ENCODE results near the gene EPHB4.
A peak's percentile ranks its signal among the peaks of the same experiment; 100 is the strongest.
"Not testable (repeated sequence)": the region's sequence is repeated elsewhere in the genome, so short reads cannot be mapped to it uniquely, and the experiment has no call there.

Gene EPHB4

GRCh38 chr7:100827330-100828226 lies at the start of gene EPHB4:
Gene EPHB4, minus strand, starts transcription at chr7:100827523. Its CDS starts 493 bp downstream, at chr7:100827030.
- DNase-seq (ENCODE audit: low spot score): no peak

DNA sequence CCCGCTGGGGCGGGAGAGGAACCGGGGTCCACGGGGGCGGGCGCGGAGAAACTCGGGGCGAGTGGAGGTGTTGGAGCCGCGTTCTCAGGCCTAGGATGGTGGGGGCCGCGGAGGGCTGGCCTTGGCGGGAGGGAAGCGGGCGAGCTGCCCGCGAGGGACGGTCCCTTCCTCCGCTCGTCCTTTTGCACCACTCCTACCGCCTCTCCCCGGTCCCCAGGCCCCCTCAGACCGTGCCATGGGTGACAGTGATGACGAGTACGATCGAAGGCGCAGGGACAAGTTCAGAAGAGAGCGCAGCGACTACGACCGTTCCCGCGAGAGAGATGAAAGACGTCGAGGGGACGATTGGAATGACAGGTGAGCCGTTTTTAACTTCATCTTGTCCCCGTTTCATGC lies 48.0 kb upstream of the EPHB4 start:
- no peak for DNase-seq (ENCODE audit: low spot score)

GRCh38 chr7:100874577-100875355 lies 47.4 kb upstream of the EPHB4 start, which contains the start of gene SRRT:
Gene SRRT, plus strand, starts transcription at chr7:100875103. Its CDS starts 488 bp downstream, at chr7:100875591.
- DNase-seq (ENCODE audit: low spot score): peak; percentile 99

DNA sequence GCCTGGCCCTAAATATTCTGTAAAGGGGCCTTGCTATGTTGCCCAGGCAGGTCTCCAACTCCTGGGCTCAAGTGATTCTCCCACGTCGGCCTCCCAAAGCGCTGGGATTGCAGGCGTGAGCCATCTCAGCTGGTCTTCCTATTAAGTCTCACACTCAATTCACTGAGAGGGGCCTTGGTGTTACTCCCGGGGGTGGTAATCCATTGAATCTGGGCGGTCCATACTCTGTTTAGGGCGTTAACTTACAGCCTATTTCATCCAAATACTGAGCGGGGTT lies 46.9 kb upstream of the EPHB4 start:
- DNase-seq (ENCODE audit: low spot score): no peak

- no peak for DNase-seq (ENCODE audit: low spot score)
These were observed 46.4 kb upstream of the EPHB4 start for GRCh38 chr7:100873599-100874299.

DNA sequence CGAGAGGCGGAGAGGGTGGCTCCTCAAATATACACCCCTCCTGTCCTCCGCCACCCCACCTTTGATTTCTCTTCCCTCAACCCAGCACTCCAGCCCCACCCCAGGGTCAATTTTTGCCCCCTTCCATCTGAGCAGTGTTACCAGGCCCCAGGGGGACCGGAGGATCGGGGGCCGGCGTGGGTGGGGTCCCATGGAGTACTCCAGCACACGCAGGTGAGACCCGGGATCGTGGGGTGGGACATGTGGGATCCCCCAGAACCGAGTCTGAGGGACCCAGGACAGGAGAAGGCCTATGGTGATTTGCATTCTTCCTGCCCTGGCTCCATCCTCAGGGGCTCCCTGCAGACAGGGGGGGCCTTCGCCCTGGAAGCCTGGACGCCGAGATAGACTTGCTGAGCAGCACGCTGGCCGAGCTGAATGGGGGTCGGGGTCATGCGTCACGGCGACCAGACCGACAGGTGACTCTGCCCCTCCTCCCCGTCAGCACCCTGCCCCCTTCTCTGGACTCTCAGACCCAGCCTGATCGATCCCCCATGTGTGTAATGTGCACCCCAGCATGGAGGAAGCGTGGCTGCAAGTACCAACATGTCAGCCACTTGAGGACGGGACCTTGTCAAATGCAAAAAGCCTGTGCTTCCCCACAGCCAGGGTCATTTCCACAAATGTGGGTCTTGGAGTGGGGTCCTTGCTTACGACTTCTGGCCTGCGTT lies 40.6 kb upstream of the EPHB4 start:
- no peak for DNase-seq (ENCODE audit: low spot score)

GRCh38 chr7:100867040-100867775 lies 39.9 kb upstream of the EPHB4 start, which contains the start of gene TRIP6:
Gene TRIP6, plus strand, starts transcription at chr7:100867387. Its CDS starts 111 bp downstream, at chr7:100867498.
- DNase-seq (ENCODE audit: low spot score): peak; percentile 88

- no peak for DNase-seq (ENCODE audit: low spot score)
These were observed 39.4 kb upstream of the EPHB4 start for GRCh38 chr7:100866729-100867039.

- peak; percentile 87 for DNase-seq (ENCODE audit: low spot score)
These were observed 38.8 kb upstream of the EPHB4 start for GRCh38 chr7:100865938-100866728.

- DNase-seq (ENCODE audit: low spot score): no peak
These were observed 38.1 kb upstream of the EPHB4 start for GRCh38 chr7:100865372-100865911.

DNA sequence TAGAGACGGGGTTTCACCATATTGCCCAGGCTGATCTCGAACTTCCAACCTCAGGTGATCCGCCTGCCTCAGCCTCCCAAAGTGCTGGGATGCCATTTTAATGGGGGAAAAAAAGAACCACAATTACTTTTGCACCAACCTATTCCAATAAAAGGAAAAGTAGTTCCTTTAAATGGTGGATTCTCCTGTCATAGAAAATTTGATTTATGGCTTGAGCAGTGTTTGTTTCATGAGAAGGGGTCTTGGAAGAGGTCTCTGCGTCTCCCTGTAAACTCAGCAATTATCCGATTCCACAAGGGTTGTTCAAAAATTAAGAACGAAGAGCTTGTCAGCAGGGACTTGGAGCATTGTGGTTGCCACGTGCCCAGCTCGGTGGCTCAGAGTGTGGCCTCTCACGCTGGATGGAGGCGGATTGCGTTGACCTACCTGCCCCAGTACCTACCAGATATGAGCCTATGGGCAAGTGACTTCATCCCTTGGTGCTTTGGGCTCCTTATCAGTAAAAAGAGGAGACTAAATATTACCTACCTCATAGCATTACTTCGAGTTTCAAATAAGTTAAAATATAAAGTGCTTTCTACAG lies 37.0 kb upstream of the EPHB4 start:
- no peak for DNase-seq (ENCODE audit: low spot score)

- peak; percentile 60 for DNase-seq (ENCODE audit: low spot score)
These were observed 36.2 kb upstream of the EPHB4 start for GRCh38 chr7:100863406-100863950.

GRCh38 chr7:100861616-100861985 lies 34.3 kb upstream of the EPHB4 start:
- DNase-seq (ENCODE audit: low spot score): no peak

DNA sequence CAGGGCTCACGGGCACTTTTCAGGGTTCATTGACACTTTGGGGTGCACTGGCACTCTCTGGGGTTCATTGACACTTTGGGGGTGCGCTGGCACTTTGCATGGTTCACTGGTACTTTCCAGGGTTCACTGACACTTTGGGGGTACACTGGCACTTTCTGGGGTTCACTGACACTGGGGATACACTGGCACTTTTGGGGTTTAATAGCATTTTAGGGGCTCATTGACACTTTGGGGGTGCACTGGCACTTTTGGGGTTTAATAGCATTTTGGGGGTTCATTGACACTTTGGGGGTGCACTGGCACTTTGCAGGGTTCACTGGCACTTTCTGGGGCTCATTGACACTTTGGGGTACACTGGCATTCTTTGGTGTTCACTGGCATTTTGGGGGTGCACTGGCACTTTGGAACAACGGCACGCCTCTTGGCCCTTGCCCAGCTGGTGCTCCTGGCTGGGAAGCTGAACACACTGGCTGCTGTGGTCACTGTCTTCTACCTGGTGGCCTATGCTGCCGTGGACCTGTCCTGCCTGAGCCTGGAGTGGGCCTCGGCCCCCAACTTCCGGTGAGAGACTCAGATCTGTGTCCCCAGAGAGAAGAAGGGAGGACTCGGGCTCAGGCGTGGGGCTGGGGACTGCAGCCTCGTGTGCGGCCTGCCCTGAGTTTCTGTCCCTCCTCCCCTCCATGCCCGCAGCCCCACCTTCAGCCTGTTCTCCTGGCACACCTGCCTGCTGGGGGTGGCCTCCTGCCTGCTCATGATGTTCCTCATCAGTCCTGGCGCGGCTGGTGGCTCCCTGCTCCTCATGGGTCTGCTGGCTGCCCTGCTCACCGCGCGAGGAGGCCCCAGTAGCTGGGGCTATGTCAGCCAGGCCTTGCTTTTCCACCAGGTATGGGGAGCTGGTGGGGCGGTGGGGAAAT lies 33.6 kb upstream of the EPHB4 start:
- no peak for DNase-seq (ENCODE audit: low spot score)

- no peak for DNase-seq (ENCODE audit: low spot score)
These were observed 32.5 kb upstream of the EPHB4 start for GRCh38 chr7:100859856-100860255.

- DNase-seq (ENCODE audit: low spot score): no peak
These were observed 29.6 kb upstream of the EPHB4 start for GRCh38 chr7:100856871-100857282.

- no peak for DNase-seq (ENCODE audit: low spot score)
These were observed 28.2 kb upstream of the EPHB4 start for GRCh38 chr7:100855515-100855914.

GRCh38 chr7:100854899-100855298 lies 27.6 kb upstream of the EPHB4 start:
- not testable (repeated sequence) for DNase-seq (ENCODE audit: low spot score)
